Keratinocyte (primary cell): Measurements from ENCODE around the gene LRRC10. TPM values are rescaled to one million over a fixed set of nuclear protein-coding genes. Genes with fewer than 3 reads are reported as not detected.

Experiments used
- DNase-seq: peaks from one replicate; pipeline ENCODE4 v3.0.0-alpha.2; 2011; ENCODE audit warnings: low read depth, missing footprints, low spot score
- FAIRE-seq: peaks from 2 replicates; lab custom pipeline; 2011; peaks lifted over from hg19 to GRCh38; lab: Jason Lieb, UNC
- H2AFZ ChIP-seq: 2 replicates; pipeline ENCODE4 v1.6.0; 2012; ENCODE audit warnings: low read length, control low read depth, inconsistent platforms; ENCODE audit not compliant: control insufficient read depth
- H3K27ac ChIP-seq: 2 replicates; pipeline ENCODE4 v1.5.1; 2011; ENCODE audit warnings: low read length; ENCODE audit not compliant: control insufficient read depth, insufficient read depth
- H3K27me3 ChIP-seq: 3 replicates; pipeline ENCODE4 v1.6.0; 2011; ENCODE audit warnings: low read length; ENCODE audit not compliant: control insufficient read depth, insufficient read depth; ENCODE audit errors: extremely low read depth
- H3K36me3 ChIP-seq, 2 experiments: 2 replicates in 1 of 2; 3 replicates in 1 of 2; pipeline ENCODE4 v1.5.1; 2011; ENCODE audit warnings: low read length in 2 of 2, mild to moderate bottlenecking in 1 of 2; ENCODE audit not compliant: control insufficient read depth in 2 of 2, insufficient read depth in 2 of 2; ENCODE audit errors: extremely low read depth in 1 of 2
- H3K4me1 ChIP-seq: 3 replicates; pipeline ENCODE4 v1.5.1; 2011; ENCODE audit warnings: low read length; ENCODE audit not compliant: control insufficient read depth, insufficient read depth; ENCODE audit errors: extremely low read depth
- H3K4me2 ChIP-seq: 3 replicates; pipeline ENCODE4 v1.6.0; 2011; ENCODE audit warnings: low read depth, low read length; ENCODE audit not compliant: control insufficient read depth, insufficient read depth; ENCODE audit errors: extremely low read depth
- H3K4me3 ChIP-seq, 3 experiments: fragments of 200-600 bp in 1 of 3; sonication (generic) in 1 of 3; 2 replicates in 2 of 3; 3 replicates in 1 of 3; pipeline ENCODE4 v1.5.1; 2011 to 2016; ENCODE audit warnings: low read length in 3 of 3, mild to moderate bottlenecking in 3 of 3, control low read depth in 2 of 3, inconsistent platforms in 1 of 3, low read depth in 1 of 3, mixed read lengths in 1 of 3, mixed run types in 1 of 3, moderate library complexity in 1 of 3; ENCODE audit not compliant: control insufficient read depth in 2 of 3, insufficient read depth in 2 of 3; ENCODE audit errors: extremely low read depth in 1 of 3
- H3K79me2 ChIP-seq: 2 replicates; pipeline ENCODE4 v1.6.0; 2012; ENCODE audit warnings: low read length; ENCODE audit not compliant: control insufficient read depth, insufficient read depth
- H3K9ac ChIP-seq: 3 replicates; pipeline ENCODE4 v1.6.0; 2011; ENCODE audit warnings: low read length; ENCODE audit not compliant: control insufficient read depth, insufficient read depth; ENCODE audit errors: extremely low read depth
- H3K9me1 ChIP-seq: 3 replicates; pipeline ENCODE4 v1.6.0; 2011; ENCODE audit warnings: low read length; ENCODE audit not compliant: control insufficient read depth, insufficient read depth; ENCODE audit errors: extremely low read depth
- H3K9me3 ChIP-seq: 2 replicates; pipeline ENCODE4 v1.5.1; 2012; ENCODE audit warnings: low read depth, low read length; ENCODE audit not compliant: control insufficient read depth
- H4K20me1 ChIP-seq: 3 replicates; pipeline ENCODE4 v1.6.0; 2011; ENCODE audit warnings: low read length; ENCODE audit not compliant: control insufficient read depth, insufficient read depth; ENCODE audit errors: extremely low read depth
- CTCF ChIP-seq, 3 experiments: IDR thresholded peaks in 1 of 3; conservative IDR thresholded peaks in 1 of 3; optimal IDR thresholded peaks in 1 of 3; 2 replicates in 2 of 3; 3 replicates in 1 of 3; pipeline versions ENCODE3 to v1.5.1; 2011; ENCODE audit warnings: low read length in 3 of 3, mild to moderate bottlenecking in 3 of 3, moderate library complexity in 2 of 3, control low read depth in 1 of 3, inconsistent platforms in 1 of 3; ENCODE audit not compliant: insufficient read depth in 2 of 3; ENCODE audit errors: extremely low read depth in 1 of 3
- EZH2 ChIP-seq: IDR thresholded peaks from one replicate; pipeline ENCODE4 v1.6.1; 2012; ENCODE audit warnings: inconsistent platforms, mild to moderate bottlenecking, low read length, moderate library complexity
- dilution Hi-C: fragments of 300-500 bp; cut with MboI; formaldehyde crosslinking; loops from one replicate; pipeline ENCODE4 v1.7.0; 2020; ENCODE audit warnings: low sequenced_read_pairs; ENCODE audit not compliant: extremely low pct_ligation_motif_present
- polyA plus RNA-seq, 5 experiments: library from polyadenylated mRNA; depleted of rRNA in 3 of 5; stranded (reverse) in 3 of 5; stranded (forward) in 1 of 5; unstranded in 1 of 5; fragments of >200 nt; gene quantifications; 1 replicate in 1 of 5; 2 replicates in 3 of 5; 3 replicates in 1 of 5; pipeline versions ENCODE4 v1.2.1 to v1.2.3, GENCODE V29; 2011 to 2012; ENCODE audit warnings: missing spikeins in 2 of 5, low read depth in 1 of 5, low replicate concordance in 1 of 5

LRRC10 gene
- polyA plus RNA-seq, 1 donor (not counting 4 experiments of a cell fraction or from before 2014, with no cell fraction given): not detected

- H3K4me2 ChIP-seq: no peak overlapping the region
- H2AFZ ChIP-seq: no peak overlapping the region
- no peaks in the 10 kb centered on the region for H3K79me2 ChIP-seq
- peaks cover 12 to 21% of the 10 kb centered on the region in 2 experiments for H3K36me3 ChIP-seq
- H3K9me3 ChIP-seq: no peaks in the 10 kb centered on the region
- no peak for DNase-seq
- TF ChIP-seq CTCF (optimal IDR thresholded peaks at IDR 0.05 in 1 of 3, IDR thresholded peaks at IDR 0.05 in 1 of 3, conservative IDR thresholded peaks at IDR 0.05 in 1 of 3; ENCODE audit: extremely low read depth in 1 of 3, insufficient read depth in 2 of 3, low read length in 3 of 3): no peak
- TF ChIP-seq EZH2: no peak
- H3K27ac ChIP-seq: no peak overlapping the region
- H3K4me3 ChIP-seq: no peak overlapping the region
- no peak for FAIRE-seq
- no peaks in the 10 kb centered on the region for H3K9me1 ChIP-seq
- dilution Hi-C loops: no loop called here
- H3K4me1 ChIP-seq: peaks cover 5% of the 10 kb centered on the region
- H3K27me3 ChIP-seq: no peaks in the 10 kb centered on the region
- H4K20me1 ChIP-seq: no peaks in the 10 kb centered on the region
- no peak overlapping the region for H3K9ac ChIP-seq
These were observed 35.4 kb downstream of the LRRC10 start for GRCh38 chr12:69575346-69575745.

DNA sequence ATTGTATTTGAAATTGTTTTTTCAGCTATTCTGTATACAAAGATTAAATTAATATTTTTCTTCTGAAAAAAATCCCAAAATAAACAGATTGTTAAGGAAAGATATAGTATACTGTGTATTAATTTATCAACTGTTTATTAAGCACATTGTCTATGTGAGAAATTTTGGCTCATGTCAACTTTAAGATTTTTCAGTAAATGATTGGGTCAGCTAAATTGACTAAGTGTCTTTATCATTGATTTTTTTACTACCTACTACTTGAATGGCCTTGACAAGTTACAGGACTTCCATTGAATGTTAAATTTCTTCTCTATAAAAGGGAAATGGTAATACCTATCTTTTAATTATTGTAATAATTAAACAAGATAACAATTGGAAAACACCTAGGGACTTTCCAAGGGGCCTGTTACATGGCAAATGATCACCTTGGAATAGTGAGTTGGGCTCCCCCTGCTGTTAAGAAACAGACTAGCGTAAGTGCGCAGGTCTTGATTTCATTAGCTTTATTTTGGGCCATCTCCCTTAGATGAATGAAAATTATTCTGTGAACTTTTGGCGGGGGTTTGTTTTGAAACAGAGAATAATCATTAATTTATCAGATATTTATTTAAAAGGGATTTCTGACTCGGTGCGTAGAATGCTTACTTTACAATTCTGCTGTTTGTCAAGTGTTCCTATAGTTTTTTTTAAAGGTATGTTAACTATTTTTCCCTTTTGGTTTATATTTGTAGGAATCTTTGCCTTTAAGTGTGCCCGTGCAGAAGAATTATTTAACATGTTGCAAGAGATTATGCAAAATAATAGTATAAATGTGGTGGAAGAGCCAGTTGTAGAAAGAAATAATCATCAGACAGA lies 39.9 kb downstream of the LRRC10 start:
- peak; percentile 64 for FAIRE-seq
- peak; percentile 52 for DNase-seq
- Histone ChIP-seq H3K9me3 (no peaks in the 10 kb centered on the region), H3K27me3 (no peaks in the 10 kb centered on the region), H3K4me3 (no peak overlapping the region), H3K79me2 (no peaks in the 10 kb centered on the region), H4K20me1 (no peaks in the 10 kb centered on the region), H3K9me1 (no peaks in the 10 kb centered on the region), H2AFZ (no peak overlapping the region), H3K36me3 (peaks cover 14 to 17% of the 10 kb centered on the region in 2 experiments), H3K27ac (peak overlapping the region; percentile 69), H3K9ac (no peak overlapping the region), H3K4me2 (peak overlapping the region; percentile 76), H3K4me1 (peaks cover 22% of the 10 kb centered on the region)
- dilution Hi-C loops: no loop called here
- no peak for TF ChIP-seq EZH2
- TF ChIP-seq CTCF (optimal IDR thresholded peaks at IDR 0.05 in 1 of 3, IDR thresholded peaks at IDR 0.05 in 1 of 3, conservative IDR thresholded peaks at IDR 0.05 in 1 of 3; ENCODE audit: extremely low read depth in 1 of 3, insufficient read depth in 2 of 3, low read length in 3 of 3): peak; percentile 58 to 75 (median 69)
